Transverse colon (tissue), 4 donors: ENCODE data around the gene SLC22A23. TPM values are rescaled to one million over a fixed set of nuclear protein-coding genes. Genes with fewer than 3 reads are reported as not detected.
A peak's percentile ranks its signal among the peaks of the same experiment; 100 is the strongest.

Experiments
- DNase-seq: peaks from one replicate; pipeline ENCODE4 v3.0.0-alpha.2; 2019
- H3K27ac ChIP-seq, 4 donors: fragments of 200-600 bp; sonication (generic); 2 replicates each; pipeline ENCODE4 v1.5.1; 2016 to 2018; ENCODE audit warnings: inconsistent platforms in 4 of 4
- H3K27me3 ChIP-seq: fragments of 200-600 bp; sonication (generic); 2 replicates; pipeline ENCODE4 v1.5.1; 2017; ENCODE audit warnings: inconsistent platforms
- H3K36me3 ChIP-seq, 4 donors: fragments of 200-600 bp; sonication (generic); 2 replicates each; pipeline ENCODE4 v1.5.1; 2017 to 2019; ENCODE audit warnings: inconsistent platforms in 4 of 4
- H3K4me1 ChIP-seq, 4 donors: fragments of 200-600 bp; sonication (generic); 2 replicates each; pipeline ENCODE4 v1.5.1; 2017 to 2020; ENCODE audit warnings: inconsistent platforms in 4 of 4
- H3K4me3 ChIP-seq, 4 donors: fragments of 200-600 bp; sonication (generic); 1 replicate in 1 of 4; 2 replicates in 3 of 4; pipeline versions ENCODE4 v1.5.1 to v1.6.1; 2017 to 2019; ENCODE audit warnings: inconsistent platforms in 4 of 4
- H3K9me3 ChIP-seq, 2 donors: fragments of 200-600 bp; sonication (generic); 2 replicates each; pipeline ENCODE4 v1.5.1; 2017 to 2019; ENCODE audit warnings: inconsistent platforms in 2 of 2
- EP300 ChIP-seq: sonication (generic); formaldehyde crosslinking; IDR thresholded peaks from one replicate; pipeline ENCODE4 v1.6.1; 2017; ENCODE audit warnings: antibody characterized with exemption, low read depth
- POLR2A ChIP-seq: fragments of 450-650 bp; IDR thresholded peaks from one replicate; pipeline ENCODE4 v1.6.1; 2016; ENCODE audit warnings: antibody characterized with exemption, mild to moderate bottlenecking, moderate library complexity
- POLR2AphosphoS5 ChIP-seq, 3 donors: sonication (generic); formaldehyde crosslinking; IDR thresholded peaks; one replicate each; pipeline ENCODE4 v1.6.1; 2016; ENCODE audit warnings: antibody characterized with exemption in 3 of 3
- WGBS, 2 donors: methylation state at CpG; one replicate each; pipeline ENCODE4 v1.1.5; 2018; ENCODE audit warnings: low coverage in 1 of 2; 5-methylcytosine and 5-hydroxymethylcytosine counted together
- in situ Hi-C, 4 donors: fragments of 200-750 bp; cut with MboI; loops; one replicate each; pipeline versions ENCODE4 v1.15.0 to v1.15.1; 2017; ENCODE audit warnings: low sequenced_read_pairs in 3 of 4, low pct_ligation_motif_present in 1 of 4, low pct_unique_long_range_greater_than_20kb in 1 of 4
- intact Hi-C: fragments of 100-400 bp; cut with DNase I; formaldehyde crosslinking; loops from one replicate; pipeline ENCODE4 v1.15.1; 2023; ENCODE audit warnings: low total_unique reads
- total RNA-seq, 4 donors: library from RNA; depleted of rRNA; stranded (reverse); fragments of >200 nt; gene quantifications; one replicate each; pipeline ENCODE4 v1.1.0, GENCODE V29; 2016
- TF ChIP-seq, protein P1 (sequence below), 5 experiments: fragments of 200-600 bp in 3 of 5; fragments of 450-650 bp in 2 of 5; sonication (generic) in 3 of 5; IDR thresholded peaks; 1 replicate in 2 of 5; 2 replicates in 3 of 5; pipeline ENCODE4 v1.5.1; 2016 to 2017; ENCODE audit warnings: antibody characterized with exemption in 5 of 5, inconsistent platforms in 3 of 5, mild to moderate bottlenecking in 2 of 5, moderate library complexity in 1 of 5

The SLC22A23 gene
- total RNA-seq, 4 donors from 2014 or later: 96.1 to 161 (median 117) TPM

- Histone ChIP-seq H3K4me3 (peak overlapping the region in 3 of 4 donors; percentile 13 to 39 (median 13)), H3K4me1 (peaks cover 22 to 55% (median 38%) of the 10 kb centered on the region in 4 donors)
These were observed 101.3 kb downstream of the SLC22A23 start for GRCh38 chr6:3355358-3356055.

DNA sequence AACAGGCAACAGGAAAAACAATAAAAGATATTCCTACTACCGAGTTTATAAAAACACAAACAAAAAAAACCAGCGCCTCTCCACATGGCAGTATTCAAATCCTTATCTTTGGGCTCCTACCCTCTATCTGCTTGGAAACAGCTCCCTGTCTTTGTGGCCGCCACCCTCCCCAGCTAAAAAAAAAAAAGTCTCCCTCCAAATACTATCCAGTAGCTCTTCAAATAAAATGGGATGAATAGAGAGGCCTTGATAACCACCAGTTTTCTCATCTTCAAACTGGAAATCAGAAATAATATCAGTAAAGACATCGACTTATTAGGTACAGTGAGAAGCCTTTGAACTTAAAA lies 101.9 kb downstream of the SLC22A23 start:
- no peak for TF ChIP-seq POLR2AphosphoS5 (IDR thresholded peaks at IDR 0.05)
- TF ChIP-seq EP300: no peak
- no peak for TF ChIP-seq POLR2A
- TF ChIP-seq, protein P1, sequence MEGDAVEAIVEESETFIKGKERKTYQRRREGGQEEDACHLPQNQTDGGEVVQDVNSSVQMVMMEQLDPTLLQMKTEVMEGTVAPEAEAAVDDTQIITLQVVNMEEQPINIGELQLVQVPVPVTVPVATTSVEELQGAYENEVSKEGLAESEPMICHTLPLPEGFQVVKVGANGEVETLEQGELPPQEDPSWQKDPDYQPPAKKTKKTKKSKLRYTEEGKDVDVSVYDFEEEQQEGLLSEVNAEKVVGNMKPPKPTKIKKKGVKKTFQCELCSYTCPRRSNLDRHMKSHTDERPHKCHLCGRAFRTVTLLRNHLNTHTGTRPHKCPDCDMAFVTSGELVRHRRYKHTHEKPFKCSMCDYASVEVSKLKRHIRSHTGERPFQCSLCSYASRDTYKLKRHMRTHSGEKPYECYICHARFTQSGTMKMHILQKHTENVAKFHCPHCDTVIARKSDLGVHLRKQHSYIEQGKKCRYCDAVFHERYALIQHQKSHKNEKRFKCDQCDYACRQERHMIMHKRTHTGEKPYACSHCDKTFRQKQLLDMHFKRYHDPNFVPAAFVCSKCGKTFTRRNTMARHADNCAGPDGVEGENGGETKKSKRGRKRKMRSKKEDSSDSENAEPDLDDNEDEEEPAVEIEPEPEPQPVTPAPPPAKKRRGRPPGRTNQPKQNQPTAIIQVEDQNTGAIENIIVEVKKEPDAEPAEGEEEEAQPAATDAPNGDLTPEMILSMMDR (IDR thresholded peaks at IDR 0.05): no peak
- 40 to 54% methylated on average over 3 to 4 of the region's 4 CpGs for WGBS, 2 donors
- Histone ChIP-seq H3K27me3 (no peaks in the 10 kb centered on the region), H3K27ac (peak overlapping the region; percentile 92 to 95 (median 94)), H3K36me3 (no peaks in the 10 kb centered on the region), H3K4me3 (no peak overlapping the region), H3K9me3 (no peaks in the 10 kb centered on the region), H3K4me1 (peaks cover 22 to 51% (median 38%) of the 10 kb centered on the region in 4 donors)
- no peak for DNase-seq
- intact Hi-C loops: loop anchor here (10.0 kb wide), 1 partner anchor 100 kb away; the partner anchor contains the start of gene SLC22A23
- in situ Hi-C loops: no loop called here

More at GRCh38 chr6:3355358-3356055, 101.3 kb downstream of the SLC22A23 start:
- Histone ChIP-seq H3K36me3 (no peaks in the 10 kb centered on the region), H3K9me3 (no peaks in the 10 kb centered on the region), H3K27ac (peak overlapping the region; percentile 92 to 95 (median 94)), H3K27me3 (no peaks in the 10 kb centered on the region)
- intact Hi-C loops (loop anchor here (10.0 kb wide), 1 partner anchor 99 kb away; the partner anchor contains the start of gene SLC22A23), in situ Hi-C loops (no loop called here)
- peak; percentile 29 for TF ChIP-seq POLR2A
- TF ChIP-seq, protein P1 (IDR thresholded peaks at IDR 0.05): no peak
- DNase-seq: peak; percentile 46
- 9 to 11% methylated on average over 16 to 19 of the region's 20 CpGs for WGBS, 2 donors

- no peaks in the 10 kb centered on the region for H3K9me3 ChIP-seq
- 88 to 100% methylated on average over 3 to 5 of the region's 5 CpGs for WGBS, 2 donors
- H3K4me1 ChIP-seq: peaks cover 22 to 45% (median 38%) of the 10 kb centered on the region in 4 donors
- intact Hi-C loops: loop anchor here (10.0 kb wide), 1 partner anchor 101 kb away; the partner anchor contains the start of gene SLC22A23
- H3K27ac ChIP-seq: peak overlapping the region in 1 of 4 donors; percentile 94
- no peak overlapping the region for H3K4me3 ChIP-seq
- in situ Hi-C loops: no loop called here
- no peaks in the 10 kb centered on the region for H3K36me3 ChIP-seq
- TF ChIP-seq POLR2A (no peak), EP300 (no peak), POLR2AphosphoS5 (IDR thresholded peaks at IDR 0.05) (no peak)
- TF ChIP-seq, protein P1 (IDR thresholded peaks at IDR 0.05): no peak
- no peaks in the 10 kb centered on the region for H3K27me3 ChIP-seq
- no peak for DNase-seq
These were observed 102.9 kb downstream of the SLC22A23 start for GRCh38 chr6:3353939-3354338.

- DNase-seq: no peak
- intact Hi-C loops: loop anchor here (10.0 kb wide), 1 partner anchor 101 kb away; the partner anchor contains the start of gene SLC22A23
- H3K36me3 ChIP-seq: no peaks in the 10 kb centered on the region
- H3K27ac ChIP-seq: no peak overlapping the region
- no peak overlapping the region for H3K4me3 ChIP-seq
- H3K9me3 ChIP-seq: no peaks in the 10 kb centered on the region
- in situ Hi-C loops: no loop called here
- TF ChIP-seq, protein P1 (IDR thresholded peaks at IDR 0.05): no peak
- TF ChIP-seq POLR2AphosphoS5 (IDR thresholded peaks at IDR 0.05) (no peak), POLR2A (no peak), EP300 (no peak)
- no peaks in the 10 kb centered on the region for H3K27me3 ChIP-seq
- peaks cover 22 to 45% (median 38%) of the 10 kb centered on the region in 4 donors for H3K4me1 ChIP-seq
- WGBS, 2 donors: 75 to 89% methylated on average over 1 to 9 of the region's 9 CpGs
These were observed 103.5 kb downstream of the SLC22A23 start for GRCh38 chr6:3353213-3353903.
